ENCODE results near the gene SLC11A1.

SLC11A1 gene

GRCh38 chr2:218405086-218405745, 23.1 kb downstream of the SLC11A1 start:
- DNase-seq: no peak

GRCh38 chr2:218405746-218406208, 23.7 kb downstream of the SLC11A1 start:
- no peak for DNase-seq

- peak; percentile 93 to 95 for DNase-seq
Measured at GRCh38 chr2:218406209-218406948, 24.3 kb downstream of the SLC11A1 start.

- peak in 1 of 2 donors; percentile 44 for DNase-seq
Measured at GRCh38 chr2:218406949-218407618, 25.0 kb downstream of the SLC11A1 start.

- DNase-seq: no peak
Measured at GRCh38 chr2:218407717-218408116, 25.6 kb downstream of the SLC11A1 start.

- DNase-seq: no peak
Measured at GRCh38 chr2:218418321-218418716, 36.2 kb downstream of the SLC11A1 start.

- no peak for DNase-seq
Measured at GRCh38 chr2:218418717-218419458, 36.8 kb downstream of the SLC11A1 start, which contains the start of gene VIL1. VIL1 (plus strand) TSS chr2:218419123; CDS start chr2:218423779, 4,656 bp downstream.

- no peak for DNase-seq
Measured at GRCh38 chr2:218419630-218420216, 37.6 kb downstream of the SLC11A1 start.

GRCh38 chr2:218421027-218421426, 39.0 kb downstream of the SLC11A1 start:
- no peak for DNase-seq

GRCh38 chr2:218422403-218423086, 40.5 kb downstream of the SLC11A1 start:
- no peak for DNase-seq

- DNase-seq: no peak
Measured at GRCh38 chr2:218423584-218423983, 41.5 kb downstream of the SLC11A1 start.

GRCh38 chr2:218425531-218425930, 43.5 kb downstream of the SLC11A1 start:
- DNase-seq: no peak

GRCh38 chr2:218427741-218428140, 45.7 kb downstream of the SLC11A1 start:
- DNase-seq: no peak

- no peak for DNase-seq
Measured at GRCh38 chr2:218428846-218429558, 46.9 kb downstream of the SLC11A1 start.

- no peak for DNase-seq
Measured at GRCh38 chr2:218429911-218430692, 48.0 kb downstream of the SLC11A1 start.

- DNase-seq: no peak
Measured at GRCh38 chr2:218430721-218431120, 48.6 kb downstream of the SLC11A1 start.

GRCh38 chr2:218431878-218432277, 49.8 kb downstream of the SLC11A1 start:
- no peak for DNase-seq

- DNase-seq: no peak
Measured at GRCh38 chr2:218432676-218433365, 50.7 kb downstream of the SLC11A1 start.

- no peak for DNase-seq
Measured at GRCh38 chr2:218434456-218434855, 52.4 kb downstream of the SLC11A1 start.

All from inflammatory macrophage treated with lipopolysaccharide for 1 hour (primary cell).